ENCODE measurements around the gene DEDD. TPM values are rescaled to one million over a fixed set of nuclear protein-coding genes. Genes with fewer than 3 reads are reported as not detected.

DEDD gene
- polyA plus RNA-seq, 3 donors, result 40.9 to 56.3 (median 42.2) TPM

DNA sequence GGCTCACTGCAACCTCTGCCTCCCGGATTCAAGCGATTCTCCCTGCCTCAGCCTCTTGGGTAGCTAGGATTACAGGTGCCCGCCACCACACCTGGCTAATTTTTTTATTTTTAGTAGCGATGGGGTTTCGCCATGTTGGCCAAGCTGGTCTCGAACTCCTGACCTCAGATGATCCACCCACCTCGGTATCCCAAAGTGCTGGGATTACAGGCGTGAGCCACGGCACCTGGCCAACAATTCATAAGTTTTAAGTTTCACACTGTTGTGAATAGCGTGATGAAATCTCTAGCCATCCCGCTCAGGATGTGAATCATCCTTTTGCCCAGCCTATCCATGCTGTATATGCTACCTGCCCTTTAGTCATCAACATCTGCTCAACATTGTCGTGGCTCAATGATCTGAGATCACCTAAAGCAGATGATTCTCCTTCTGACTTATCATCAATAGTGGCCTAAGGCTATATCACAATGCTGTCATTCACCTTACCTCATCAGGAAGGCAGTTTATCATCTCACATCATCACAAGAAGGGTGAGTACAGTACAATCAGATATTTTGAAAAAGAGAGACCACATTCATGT, 17.2 kb downstream of the DEDD start:
- H3K27ac ChIP-seq (ENCODE audit: low read depth in 1 of 2, low read length in 2 of 2), result peak overlapping the region in 1 of 2 donors; percentile 50
- TF ChIP-seq, protein P1, sequence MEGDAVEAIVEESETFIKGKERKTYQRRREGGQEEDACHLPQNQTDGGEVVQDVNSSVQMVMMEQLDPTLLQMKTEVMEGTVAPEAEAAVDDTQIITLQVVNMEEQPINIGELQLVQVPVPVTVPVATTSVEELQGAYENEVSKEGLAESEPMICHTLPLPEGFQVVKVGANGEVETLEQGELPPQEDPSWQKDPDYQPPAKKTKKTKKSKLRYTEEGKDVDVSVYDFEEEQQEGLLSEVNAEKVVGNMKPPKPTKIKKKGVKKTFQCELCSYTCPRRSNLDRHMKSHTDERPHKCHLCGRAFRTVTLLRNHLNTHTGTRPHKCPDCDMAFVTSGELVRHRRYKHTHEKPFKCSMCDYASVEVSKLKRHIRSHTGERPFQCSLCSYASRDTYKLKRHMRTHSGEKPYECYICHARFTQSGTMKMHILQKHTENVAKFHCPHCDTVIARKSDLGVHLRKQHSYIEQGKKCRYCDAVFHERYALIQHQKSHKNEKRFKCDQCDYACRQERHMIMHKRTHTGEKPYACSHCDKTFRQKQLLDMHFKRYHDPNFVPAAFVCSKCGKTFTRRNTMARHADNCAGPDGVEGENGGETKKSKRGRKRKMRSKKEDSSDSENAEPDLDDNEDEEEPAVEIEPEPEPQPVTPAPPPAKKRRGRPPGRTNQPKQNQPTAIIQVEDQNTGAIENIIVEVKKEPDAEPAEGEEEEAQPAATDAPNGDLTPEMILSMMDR (IDR thresholded peaks at IDR 0.05), result no peak
- H3K36me3 ChIP-seq (replicated peaks in 1 of 2; ENCODE audit: control insufficient read depth in 1 of 2, insufficient read depth in 2 of 2, low read length in 2 of 2), result peaks cover under 1 to 8% of the 10 kb centered on the region in 2 donors
- Mint-ChIP-seq H3K9me3 (no peaks in the 10 kb centered on the region), H3K4me1 (peaks cover 82% of the 10 kb centered on the region), H3K27me3 (ENCODE audit: low read depth in 3 of 3) (no peaks in the 10 kb centered on the region), H3K36me3 (peaks cover 8 to 23% of the 10 kb centered on the region in 2 donors), H3K27ac (peak overlapping the region in 5 of 7 donors; percentile 11 to 46 (median 40)), H3K4me3 (no peak overlapping the region)
- no peak overlapping the region for H2AFZ ChIP-seq (ENCODE audit: insufficient read depth, low read depth, low read length, poor library complexity, severe bottlenecking)
- H3K4me3 ChIP-seq (replicated peaks in 1 of 3; ENCODE audit: low read depth in 2 of 3, low read length in 3 of 3), result no peak overlapping the region
- H3K9me3 ChIP-seq (replicated peaks in 1 of 2; ENCODE audit: control insufficient read depth in 1 of 2, insufficient read depth in 1 of 2, low read length in 2 of 2), result no peaks in the 10 kb centered on the region
- no peak overlapping the region for H3K9ac ChIP-seq (ENCODE audit: insufficient read depth, low read length, poor library complexity, severe bottlenecking)
- intact Hi-C loops (cut with micrococcal nuclease), result loop anchor here in 1 of 2 donors (5.0 kb wide), 2 partner anchors 37 to 48 kb away; partner anchors contain the start of genes ARHGAP30 and UFC1
- H3K4me1 ChIP-seq (ENCODE audit: control insufficient read depth in 1 of 2, insufficient read depth in 2 of 2, low read length in 2 of 2), result peaks cover 60 to 84% of the 10 kb centered on the region in 2 donors
- H3K4me2 ChIP-seq (replicated peaks; ENCODE audit: extremely low read depth, low read length, poor library complexity, severe bottlenecking), result no peak overlapping the region
- no peaks in the 10 kb centered on the region for H3K27me3 ChIP-seq (ENCODE audit: control insufficient read depth in 2 of 2, insufficient read depth in 2 of 2, low read length in 2 of 2)
- WGBS (ENCODE audit: insufficient coverage), result 63% methylated on average over 12 of the region's 12 CpGs
- DNase-seq, result peak; percentile 37 to 71 (median 52)
- H3K79me2 ChIP-seq (ENCODE audit: insufficient read depth, low read length), result peaks cover 100% of the 10 kb centered on the region
- H4K20me1 ChIP-seq (ENCODE audit: insufficient read depth, low read length), result peaks cover 61% of the 10 kb centered on the region

- Histone ChIP-seq H2AFZ (ENCODE audit: insufficient read depth, low read depth, low read length, poor library complexity, severe bottlenecking) (no peak overlapping the region), H4K20me1 (ENCODE audit: insufficient read depth, low read length) (peaks cover 68% of the 10 kb centered on the region), H3K9me3 (replicated peaks in 1 of 2; ENCODE audit: control insufficient read depth in 1 of 2, insufficient read depth in 1 of 2, low read length in 2 of 2) (no peaks in the 10 kb centered on the region), H3K9ac (ENCODE audit: insufficient read depth, low read length, poor library complexity, severe bottlenecking) (no peak overlapping the region), H3K27ac (ENCODE audit: low read depth in 1 of 2, low read length in 2 of 2) (peak overlapping the region in 1 of 2 donors; percentile 50), H3K27me3 (ENCODE audit: control insufficient read depth in 2 of 2, insufficient read depth in 2 of 2, low read length in 2 of 2) (no peaks in the 10 kb centered on the region), H3K4me3 (replicated peaks in 1 of 3; ENCODE audit: low read depth in 2 of 3, low read length in 3 of 3) (no peak overlapping the region), H3K4me1 (ENCODE audit: control insufficient read depth in 1 of 2, insufficient read depth in 2 of 2, low read length in 2 of 2) (peaks cover 54 to 77% of the 10 kb centered on the region in 2 donors), H3K36me3 (replicated peaks in 1 of 2; ENCODE audit: control insufficient read depth in 1 of 2, insufficient read depth in 2 of 2, low read length in 2 of 2) (peaks cover 0 to 9% of the 10 kb centered on the region in 2 donors), H3K79me2 (ENCODE audit: insufficient read depth, low read length) (peaks cover 100% of the 10 kb centered on the region), H3K4me2 (replicated peaks; ENCODE audit: extremely low read depth, low read length, poor library complexity, severe bottlenecking) (no peak overlapping the region)
- peaks cover 75% of the 10 kb centered on the region for H3K4me1 Mint-ChIP-seq
- no peak for DNase-seq
- WGBS (ENCODE audit: insufficient coverage), result no CpG with 5 or more reads among the region's 2 CpGs
- TF ChIP-seq, protein P1 (IDR thresholded peaks at IDR 0.05), result no peak
- H3K27ac Mint-ChIP-seq, result peak overlapping the region in 3 of 7 donors; percentile 55 to 68 (median 60)
- no peaks in the 10 kb centered on the region for H3K9me3 Mint-ChIP-seq
- no peaks in the 10 kb centered on the region for H3K27me3 Mint-ChIP-seq (ENCODE audit: low read depth in 3 of 3)
- peaks cover 8 to 24% of the 10 kb centered on the region in 2 donors for H3K36me3 Mint-ChIP-seq
- intact Hi-C loops (cut with micrococcal nuclease), result no loop called here
- no peak overlapping the region for H3K4me3 Mint-ChIP-seq
Observed at GRCh38 chr1:161114556-161114955, 17.9 kb downstream of the DEDD start.
